Stimulated activated CD8-positive, alpha-beta memory T cell treated with anti-CD3 and anti-CD28 coated beads, Interleukin-7, amount 100 ng/mL, for 1 hour (primary cell): ENCODE data around the gene TMEM185B.
"Not testable (repeated sequence)": the region's sequence is repeated elsewhere in the genome, so short reads cannot be mapped to it uniquely, and the experiment has no call there.

Source experiments
- DNase-seq, 2 donors: peaks; one replicate each; pipeline ENCODE4 v3.0.0-alpha.2; 2020; ENCODE audit warnings: low read depth in 2 of 2

The TMEM185B gene

DNA sequence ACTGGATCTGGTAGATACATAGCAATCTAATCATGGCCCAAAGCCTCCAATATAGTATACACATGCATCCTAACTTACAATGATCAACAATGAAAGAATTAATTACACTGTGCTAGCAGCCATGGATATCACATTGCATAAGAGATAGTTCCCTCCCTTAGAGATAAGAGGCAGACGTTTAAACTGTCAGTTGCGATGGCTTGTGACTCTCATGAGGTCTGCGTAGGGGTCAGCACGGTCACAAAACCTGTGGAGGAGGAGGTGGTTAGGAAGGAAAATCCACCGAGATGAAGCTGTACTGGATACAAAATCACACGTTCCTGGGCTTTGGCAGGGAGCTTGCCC is 28.7 kb upstream of the TMEM185B start:
- no peak for DNase-seq

DNA sequence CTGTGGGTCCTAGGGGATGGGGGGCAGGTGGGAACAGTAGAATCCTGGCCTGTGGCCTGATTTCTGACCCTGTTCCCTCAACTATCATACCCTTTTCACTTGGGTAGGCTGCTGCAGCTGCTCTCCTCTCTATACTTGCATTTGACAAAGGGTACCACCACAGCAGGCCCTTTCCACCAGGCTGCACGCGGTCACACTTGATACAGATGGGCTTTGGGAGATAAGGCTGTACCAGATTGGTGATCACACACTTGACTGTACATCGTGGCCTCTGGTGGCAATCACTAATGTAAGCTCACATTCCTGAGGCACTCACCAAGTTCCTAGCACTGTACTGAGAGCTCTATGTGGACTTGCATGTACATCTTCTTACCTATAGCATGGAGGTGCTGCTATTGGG is 27.9 kb upstream of the TMEM185B start:
- DNase-seq = no peak

DNA sequence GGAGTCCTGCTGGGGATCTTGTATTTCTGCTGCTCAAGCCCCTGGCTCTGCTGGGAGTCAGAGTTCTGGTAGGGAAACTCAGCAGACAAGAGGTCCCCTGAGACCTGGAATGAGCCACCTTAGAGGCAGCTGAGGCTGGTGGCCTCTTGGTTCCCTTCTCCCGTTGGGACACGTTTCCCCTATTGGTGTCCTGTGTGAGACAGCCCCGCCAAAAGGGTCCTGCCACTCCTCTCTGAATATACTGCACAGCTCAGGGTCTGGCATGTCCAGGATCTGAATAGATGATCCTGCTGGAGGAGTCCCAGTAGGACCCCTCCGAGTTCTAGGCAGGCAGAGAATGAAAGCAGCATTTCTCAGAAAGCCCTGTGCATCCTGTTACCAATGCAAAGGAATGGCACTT is 27.4 kb upstream of the TMEM185B start:
- no peak for DNase-seq

DNA sequence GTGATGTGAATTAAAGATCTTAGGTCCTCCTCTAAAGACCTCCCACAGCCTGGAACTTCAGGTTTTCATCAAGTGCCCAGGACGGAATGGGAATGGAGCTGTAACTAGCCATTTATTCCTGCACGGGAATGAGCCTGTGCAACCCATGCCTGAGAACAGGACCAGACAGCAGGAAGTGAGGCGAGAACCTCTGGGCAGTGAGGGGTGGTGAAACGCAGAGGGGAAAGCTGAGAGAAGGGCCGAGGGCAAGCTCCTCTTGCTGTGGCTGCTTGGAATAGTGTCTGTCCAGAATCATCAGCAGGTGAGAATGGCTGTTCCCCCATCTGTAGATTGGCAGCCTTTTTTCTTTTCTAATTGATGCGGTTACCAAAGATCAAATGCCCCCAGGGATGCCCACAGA is 24.7 kb upstream of the TMEM185B start:
- DNase-seq = no peak

DNA sequence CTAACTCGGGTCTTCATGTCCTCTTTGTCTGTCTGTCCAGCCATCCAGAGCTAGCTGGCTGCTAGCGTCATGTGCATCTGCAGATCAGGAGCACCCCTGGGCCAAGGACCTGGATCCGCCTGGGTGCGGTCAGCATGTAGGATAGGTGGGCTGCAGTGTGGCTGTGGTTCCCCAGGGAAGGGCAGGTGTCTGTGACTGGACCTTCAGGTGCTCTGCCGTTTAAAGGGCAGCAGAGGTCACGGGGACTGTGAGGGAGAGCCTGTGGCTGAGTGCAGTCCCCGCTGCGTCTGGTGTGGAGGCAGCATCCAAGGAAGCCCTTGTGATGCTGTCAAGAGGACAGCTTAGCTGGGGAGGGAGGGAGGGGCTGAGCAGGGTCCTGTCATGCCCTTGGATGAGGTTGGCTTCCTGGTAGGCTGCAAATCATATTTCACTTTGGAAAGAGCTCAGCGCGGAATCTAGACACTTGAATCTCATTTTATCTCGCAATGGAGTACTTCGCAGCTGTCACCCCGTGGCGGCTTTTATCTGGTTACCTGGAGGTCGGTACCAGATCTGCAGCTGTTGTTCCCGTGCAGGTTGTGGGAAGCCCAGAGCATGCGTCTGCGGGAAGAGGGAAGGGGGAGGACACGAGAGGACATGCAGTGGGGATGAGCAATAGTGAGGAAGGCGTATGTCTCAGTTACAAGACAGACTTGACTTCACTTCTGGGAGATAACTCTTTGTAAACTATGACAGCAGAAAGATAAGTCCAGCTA is 23.5 kb upstream of the TMEM185B start:
- no peak for DNase-seq

DNA sequence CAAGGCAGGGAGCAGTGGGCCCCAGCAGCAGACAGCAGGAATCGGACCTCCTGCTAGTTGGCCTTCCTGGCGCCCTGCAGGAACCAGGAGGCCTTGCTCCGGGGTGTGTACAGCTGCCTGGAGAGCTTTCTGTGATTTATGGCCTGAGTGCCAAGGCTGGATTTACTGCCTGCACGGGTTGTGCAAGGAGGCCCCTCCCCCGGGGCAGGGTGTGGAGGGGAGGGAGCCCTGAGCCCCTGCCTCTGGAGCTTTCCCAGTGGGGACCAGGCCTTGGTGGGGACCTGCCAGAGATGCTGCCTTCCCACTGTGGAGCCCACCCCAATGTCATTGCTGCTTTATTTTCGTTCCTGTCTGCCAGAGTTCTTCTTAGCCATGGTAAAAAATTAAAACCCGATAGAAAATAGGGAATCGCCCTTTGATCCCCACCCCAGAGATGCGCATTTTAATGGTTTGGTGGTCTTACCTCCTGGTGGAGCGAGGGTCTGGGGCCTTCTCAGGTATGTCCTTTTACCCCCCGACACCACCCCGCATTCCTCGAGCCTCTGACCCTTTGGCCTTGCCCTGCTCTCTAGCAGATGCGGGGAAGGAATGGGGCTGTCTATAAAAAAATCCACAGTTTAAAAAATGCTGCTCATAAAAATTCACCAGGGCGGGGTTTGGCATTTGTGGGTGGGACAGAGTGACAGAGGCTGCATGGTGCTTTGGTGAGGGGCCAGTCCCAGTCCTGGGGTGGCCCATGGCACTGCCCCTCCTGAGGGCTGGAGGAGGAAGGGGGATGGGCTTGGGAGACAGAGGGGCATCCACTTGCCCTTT is 22.5 kb upstream of the TMEM185B start:
- DNase-seq = no peak

DNA sequence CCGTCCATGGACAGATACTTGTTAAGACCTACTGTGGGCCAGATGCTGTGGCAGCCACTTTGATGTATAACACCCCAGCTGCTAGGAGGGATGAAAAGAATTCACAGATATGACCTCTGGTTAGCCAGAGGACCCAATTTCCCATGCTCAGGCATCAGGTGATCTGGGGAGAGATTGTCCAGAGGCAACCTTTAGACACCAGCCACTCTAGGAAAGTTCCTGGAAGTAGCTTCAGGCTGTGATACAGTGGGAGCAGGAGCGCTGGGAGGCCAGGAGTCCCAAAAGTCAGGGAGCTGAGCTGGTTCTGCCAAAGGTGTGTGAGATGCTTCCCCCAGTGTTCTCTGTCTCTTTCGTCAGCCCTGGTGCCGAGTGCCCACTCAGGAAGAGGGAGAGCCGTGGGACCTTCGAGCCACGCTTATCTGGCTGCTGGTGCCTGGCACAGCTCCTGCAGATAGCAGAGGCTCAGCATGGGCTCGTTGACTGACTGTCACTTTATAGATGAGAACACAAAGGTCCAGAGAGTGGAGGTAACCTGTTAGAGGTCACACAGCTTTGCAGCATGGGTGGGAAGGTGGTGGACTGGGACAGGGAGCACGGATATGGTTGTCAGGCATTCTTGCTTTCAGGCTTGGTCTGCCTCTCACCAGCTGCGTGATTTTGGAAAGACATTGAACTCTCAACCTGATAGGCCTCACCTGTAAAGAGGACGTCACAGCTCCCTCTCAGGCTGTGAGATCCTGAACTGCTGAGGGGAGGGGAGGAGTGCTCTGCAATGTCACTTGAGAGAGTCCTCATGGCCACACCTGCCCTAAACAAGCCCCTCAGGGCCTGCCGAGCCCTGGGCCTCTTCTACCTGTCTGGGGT is 21.7 kb upstream of the TMEM185B start:
- no peak for DNase-seq

DNA sequence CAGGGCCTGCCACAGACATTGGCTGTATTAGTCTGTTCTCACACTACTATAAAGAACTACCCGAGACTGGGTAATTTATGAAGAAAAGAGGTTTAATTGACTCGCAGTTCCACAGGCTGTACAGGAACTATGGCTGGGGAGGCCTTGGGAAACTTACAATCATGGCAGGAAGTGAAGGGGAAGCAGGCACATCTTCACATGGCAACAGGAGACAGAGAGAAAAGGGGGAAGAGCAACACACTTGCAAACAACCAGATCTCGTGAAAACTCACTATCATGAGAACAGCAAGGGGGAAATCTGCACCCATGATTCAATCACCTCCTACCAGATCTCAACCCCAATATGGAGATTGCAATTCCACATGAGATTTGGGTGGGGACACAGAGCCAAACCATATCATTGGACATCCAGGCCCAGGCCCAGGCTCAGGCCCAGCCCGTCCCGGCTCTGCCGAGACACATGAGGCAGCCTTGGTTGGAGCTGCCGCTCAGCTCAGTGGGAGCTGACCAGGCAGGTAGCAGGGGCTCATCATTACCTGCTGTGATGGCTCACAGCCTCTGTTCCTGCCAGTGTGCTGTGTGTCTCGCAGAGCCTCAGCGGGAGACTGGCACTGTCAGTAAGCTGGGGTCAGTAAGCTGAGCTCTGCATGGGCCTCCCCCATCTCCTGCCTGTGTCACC is 20.8 kb upstream of the TMEM185B start:
- no peak for DNase-seq

DNA sequence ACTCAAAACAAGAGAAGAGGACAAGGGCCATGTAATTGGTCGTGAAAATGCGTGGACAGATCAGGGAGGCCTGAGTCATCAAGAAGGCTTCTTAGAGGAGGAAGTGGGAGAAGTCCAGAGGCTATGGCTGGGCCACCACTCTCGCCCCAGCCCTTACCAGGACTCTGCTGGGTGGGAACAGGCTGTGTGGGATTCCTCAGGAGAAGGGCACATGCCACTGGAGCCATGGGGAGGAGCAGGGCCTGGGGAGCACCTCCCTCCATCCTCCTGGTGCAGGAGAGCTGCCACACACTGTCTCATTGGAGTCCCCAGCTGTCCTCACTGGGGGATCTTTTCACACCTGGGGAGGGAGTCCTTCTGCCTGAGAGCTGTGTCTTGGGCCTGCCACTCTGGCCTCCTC is 20.0 kb upstream of the TMEM185B start:
- DNase-seq = no peak

DNA sequence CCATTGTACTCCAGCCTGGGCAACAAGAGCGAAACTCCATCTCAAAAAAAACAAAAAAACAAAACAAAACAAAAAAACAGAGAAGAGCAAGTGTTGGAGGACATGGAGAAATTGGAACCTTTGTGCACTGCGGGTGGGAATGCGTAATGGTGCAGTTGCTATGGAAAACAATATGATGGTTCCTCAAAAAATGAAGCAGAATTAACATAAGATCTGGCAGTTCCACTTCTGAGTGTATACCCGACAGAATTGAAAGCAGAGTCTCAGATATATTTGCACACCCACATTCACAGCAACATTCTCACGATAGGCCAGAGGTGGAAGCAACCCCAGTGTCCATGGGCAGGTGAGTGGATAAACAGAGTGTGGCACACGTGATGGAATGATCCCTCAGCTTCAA is 18.5 kb upstream of the TMEM185B start:
- no peak for DNase-seq

DNA sequence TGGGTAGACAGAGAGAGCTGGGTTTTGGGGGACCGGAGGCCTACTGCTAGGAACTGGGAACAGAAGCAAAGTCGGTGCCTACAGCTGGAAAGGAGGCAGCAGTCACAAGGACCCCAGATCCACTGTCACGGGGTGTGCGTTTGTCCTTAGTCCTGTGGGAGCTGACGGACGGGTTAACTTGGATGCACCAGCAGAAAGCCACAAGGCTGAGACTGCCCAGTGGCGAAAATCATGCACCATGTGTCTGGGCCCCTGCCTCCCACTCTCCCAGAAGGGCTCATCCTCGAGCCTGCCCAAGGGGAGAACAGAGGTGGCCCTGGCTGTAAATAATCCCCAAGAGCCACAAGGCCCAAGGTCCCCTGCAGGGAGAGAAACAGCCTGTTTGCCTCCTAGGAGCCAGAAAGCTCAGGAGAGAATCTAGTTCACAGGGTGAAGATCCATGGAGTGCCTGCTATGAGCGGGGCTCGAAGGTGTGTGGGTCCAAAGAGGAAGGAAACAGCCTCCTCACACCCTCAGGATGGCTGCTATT is 17.8 kb upstream of the TMEM185B start:
- no peak for DNase-seq

DNA sequence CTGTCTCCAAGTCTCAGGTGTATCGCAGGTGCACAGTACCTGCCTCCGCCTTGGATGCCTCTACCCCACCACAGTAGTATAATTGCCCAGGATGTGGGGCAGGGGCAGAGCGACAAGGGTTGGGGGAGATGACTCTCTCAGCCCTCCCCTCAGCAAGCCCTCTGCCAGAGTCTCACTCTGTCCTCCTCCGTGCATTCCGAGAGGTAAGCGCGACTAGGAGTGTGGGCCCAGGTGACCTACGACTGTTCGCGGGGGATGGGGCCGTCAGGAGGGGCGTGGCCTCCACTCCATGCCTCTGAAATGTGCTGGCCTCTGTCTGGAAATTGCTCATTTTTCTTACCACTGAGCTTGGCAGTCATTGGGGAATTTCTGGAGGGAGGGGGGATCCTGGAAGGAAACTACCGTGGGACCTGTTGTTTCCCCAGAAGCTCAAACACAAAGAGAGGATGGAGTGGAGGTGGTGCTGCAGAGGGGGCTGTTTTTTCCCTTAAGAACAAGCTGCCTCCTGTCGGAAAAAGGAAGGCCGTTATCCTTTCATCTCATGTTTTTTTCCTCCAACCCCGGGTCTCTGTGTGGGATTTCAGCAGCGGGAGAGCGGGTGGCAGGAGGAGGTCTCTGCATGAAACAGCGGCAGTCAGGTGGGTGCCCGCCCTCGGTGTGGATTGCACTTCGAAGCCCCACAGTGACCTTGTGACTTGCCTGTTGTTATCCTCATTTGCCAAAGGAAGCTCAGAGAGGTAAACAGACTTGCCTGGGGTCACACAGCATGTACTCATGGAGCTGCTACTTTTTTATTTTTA is 16.5 kb upstream of the TMEM185B start:
- no peak for DNase-seq

DNA sequence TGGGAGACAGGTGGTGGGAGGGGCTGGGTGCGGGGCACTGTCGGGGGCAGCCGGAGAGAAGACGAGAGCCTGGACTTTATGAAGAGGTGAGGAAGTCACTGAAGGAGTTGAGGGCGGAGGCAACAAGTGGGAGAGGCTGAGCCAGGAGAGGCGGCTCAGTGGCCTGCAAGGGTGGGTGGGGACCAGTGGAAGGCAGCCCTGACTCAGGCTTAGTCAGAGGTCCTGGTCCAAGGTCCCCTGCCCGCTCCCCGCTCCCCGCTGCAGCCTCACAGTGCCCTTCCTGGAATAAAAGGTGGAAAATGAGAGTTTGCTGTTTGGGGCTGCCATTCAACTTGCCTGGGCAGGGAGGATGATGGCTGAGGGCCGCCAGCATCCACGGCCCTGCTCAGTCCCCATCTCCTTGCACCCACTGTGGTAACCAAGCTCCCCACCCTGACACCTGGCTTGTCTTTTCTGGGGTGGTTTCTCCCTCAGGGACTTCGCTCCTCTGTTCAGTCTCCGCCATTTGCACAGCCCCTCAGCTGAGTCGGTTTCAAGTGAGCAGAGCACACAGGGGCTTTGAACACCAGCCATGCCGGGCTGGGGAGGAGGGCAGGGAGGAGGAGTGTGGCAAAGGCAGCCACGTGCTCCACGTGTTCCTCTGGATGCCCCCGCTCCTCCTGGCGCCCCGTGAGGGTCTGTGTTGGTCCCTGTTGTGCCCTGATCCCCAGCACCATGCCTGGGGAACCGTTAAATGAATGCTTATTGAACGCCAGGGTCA is 15.7 kb upstream of the TMEM185B start:
- no peak for DNase-seq

DNA sequence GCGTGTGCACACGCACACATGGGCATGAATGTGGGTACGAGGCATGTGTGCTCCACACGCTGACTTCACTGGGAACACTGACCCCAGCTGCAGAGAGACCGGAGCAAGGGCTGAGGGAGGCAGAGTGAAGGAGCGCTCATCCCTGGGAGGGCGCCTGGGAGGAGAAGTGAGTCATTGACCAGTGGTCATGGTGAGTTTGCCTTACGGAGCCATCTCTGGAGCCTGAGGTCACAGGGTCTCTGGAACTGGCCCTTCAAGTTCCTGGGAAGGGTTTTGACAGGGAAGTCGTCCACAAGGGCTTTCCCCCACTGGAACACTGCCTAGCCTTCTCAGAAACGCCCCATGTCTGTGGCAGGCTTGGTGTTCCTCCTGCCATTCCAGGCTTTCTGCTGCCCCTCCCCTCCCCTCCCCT is 14.3 kb upstream of the TMEM185B start:
- no peak for DNase-seq

DNA sequence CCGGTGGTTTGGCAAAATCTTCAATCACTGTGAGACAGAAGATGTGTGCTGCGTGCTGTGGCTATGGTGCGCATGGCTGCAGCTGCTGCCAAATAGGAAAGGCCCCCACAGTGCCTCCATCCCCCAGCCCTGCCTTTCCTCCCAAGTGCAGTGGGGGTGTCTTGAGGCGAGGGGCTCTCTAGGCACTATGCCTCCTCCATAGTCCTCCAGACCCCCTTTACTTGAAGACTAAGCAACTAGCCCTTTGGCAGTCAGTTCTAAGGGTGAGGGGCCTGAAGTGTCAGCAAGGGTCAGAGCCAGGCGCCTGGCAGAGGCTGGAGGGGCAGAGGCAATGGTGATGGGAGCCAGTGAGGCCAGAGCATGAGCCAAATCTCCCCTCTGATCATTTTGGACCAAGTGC is 13.6 kb upstream of the TMEM185B start:
- no peak for DNase-seq

DNA sequence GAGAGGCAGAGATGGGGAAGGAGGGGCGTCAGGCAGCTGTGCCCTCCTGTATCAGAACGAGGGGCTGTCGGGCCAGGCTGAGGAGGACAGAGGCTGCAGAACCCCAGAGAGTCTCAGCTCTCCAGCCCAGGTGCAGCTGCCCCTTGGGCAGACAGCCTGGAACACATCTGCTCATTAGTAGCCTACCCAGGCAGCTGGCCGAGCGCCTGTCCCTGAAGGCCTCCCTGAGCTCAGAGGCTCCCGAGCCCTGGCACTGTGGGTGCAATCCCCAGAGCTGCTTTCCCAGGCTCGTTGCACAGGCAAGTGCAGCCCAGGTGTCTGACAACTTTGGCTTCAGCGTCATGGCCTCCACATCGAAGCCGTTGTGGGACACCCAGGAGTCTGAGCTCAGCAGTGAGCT is 13.1 kb upstream of the TMEM185B start:
- DNase-seq = no peak

DNA sequence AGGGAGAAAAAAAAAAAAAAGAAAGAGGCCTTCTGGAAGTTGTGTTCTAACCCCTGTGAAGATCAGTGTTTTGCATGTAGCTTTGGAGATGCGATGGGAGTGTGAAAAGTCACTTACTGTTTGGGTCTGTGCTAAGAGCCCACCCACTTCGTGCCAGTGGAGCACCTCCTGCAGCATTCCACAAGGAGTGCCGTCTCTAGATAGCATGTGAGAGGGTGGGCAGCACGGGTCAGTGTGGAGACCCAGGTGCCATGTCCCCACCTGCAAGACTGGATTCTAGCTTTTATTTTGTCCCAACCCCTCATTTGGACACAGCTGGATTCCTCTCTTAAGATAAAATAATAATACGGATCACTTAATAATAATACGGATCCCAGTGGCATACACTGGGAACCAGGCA is 12.5 kb upstream of the TMEM185B start:
- no peak for DNase-seq

DNA sequence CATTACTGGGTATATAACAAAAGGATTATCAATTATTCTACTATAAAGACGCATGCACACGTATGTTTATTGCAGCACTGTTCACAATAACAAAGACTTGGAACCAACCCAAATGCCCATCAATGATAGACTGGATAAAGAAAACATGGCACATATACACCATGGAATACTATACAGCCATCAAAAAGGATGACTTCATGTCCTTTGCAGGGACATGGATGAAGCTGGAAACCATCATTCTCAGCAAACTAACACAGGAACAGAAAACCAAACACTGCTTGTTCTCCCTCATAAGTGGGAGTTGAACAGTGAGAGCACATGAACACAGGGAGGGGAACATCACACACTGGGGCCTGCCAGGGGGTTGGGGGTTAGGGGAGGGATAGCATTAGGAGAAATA is 12.0 kb upstream of the TMEM185B start:
- not testable (repeated sequence) for DNase-seq

DNA sequence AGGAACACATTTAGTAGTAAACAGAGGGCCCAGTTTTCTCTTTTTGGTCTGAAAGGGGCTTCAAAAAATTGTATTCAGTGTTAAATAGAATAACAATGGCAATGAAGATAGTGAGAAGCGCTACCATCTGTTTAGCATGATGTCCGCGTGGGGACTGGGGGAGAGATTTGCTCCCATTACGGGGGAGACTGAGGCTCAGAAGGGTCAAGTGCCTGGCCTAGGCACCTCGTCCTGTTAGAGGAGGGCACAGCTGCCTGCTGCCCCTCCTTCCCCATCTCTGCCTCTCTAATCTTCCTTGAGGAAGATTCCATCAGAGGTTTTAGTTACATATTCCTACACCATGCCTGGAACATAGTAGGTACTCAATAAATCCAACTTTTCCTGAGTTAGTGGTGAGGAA is 10.1 kb upstream of the TMEM185B start:
- no peak for DNase-seq

DNA sequence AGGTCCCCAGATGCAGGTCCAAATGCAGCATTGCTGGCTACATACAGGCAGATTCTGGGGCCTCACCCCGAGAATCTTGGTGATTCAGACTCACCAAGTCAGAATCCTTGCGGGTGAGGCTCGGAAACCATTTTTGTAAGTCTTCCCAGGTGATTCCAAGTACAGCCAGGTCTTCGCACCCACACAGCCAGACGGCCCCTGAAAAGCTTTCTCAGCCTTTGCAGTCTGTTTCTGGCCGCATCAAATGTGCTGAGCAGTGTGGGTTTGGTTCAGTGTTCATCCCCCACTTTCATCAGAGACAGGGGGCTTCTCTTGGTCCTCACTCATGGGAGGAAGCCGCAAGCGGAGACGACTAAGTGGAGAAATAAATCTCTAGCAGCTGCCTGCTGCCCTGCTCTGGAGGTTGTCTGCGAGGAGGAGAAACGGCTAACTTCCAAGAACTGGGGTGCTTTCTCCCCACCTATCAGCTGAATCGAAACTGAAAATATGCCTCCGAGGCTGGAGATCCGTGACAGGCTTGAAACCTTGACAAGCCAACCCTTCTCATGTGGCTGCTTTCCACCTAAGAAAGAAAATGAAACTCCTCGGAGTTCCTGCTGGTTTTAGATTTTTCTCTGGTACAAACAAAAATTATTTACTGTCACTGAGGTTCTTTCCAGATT is 8.9 kb upstream of the TMEM185B start:
- DNase-seq = peak; percentile 26 to 30
